ENCODE results near the gene SPANXC. TPM values are rescaled to one million over a fixed set of nuclear protein-coding genes. Genes with fewer than 3 reads are reported as not detected.

The SPANXC gene
- polyA plus RNA-seq, 1 donor from 2014 or later, result not detected

DNA sequence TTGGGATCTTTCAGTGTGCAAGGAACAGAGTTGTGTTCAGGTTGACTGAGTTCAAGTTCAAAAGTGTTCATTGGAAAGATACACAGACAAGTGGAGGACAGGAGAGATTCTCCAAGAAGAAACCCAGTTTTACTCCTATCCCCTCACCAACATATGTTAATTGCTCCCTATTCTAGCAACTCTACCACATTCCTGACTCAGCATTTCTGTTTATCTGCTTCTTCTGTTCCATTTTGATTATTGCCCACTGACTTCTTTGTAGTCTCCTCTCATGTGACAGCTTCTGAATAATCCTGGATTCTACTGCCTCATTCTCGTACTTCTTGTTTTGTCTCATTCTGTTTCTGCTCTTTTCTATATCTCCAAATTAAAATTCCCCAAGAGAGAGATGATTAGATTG lies 15.8 kb upstream of the SPANXC start:
- H3K4me2 ChIP-seq (ENCODE audit: low read length), result no peak overlapping the region
- TF ChIP-seq POLR2AphosphoS5 (IDR thresholded peaks at IDR 0.05), result no peak
- TF ChIP-seq CTCF (IDR thresholded peaks at IDR 0.05; ENCODE audit: poor library complexity, severe bottlenecking), result no peak
- TF ChIP-seq SMC3 (conservative IDR thresholded peaks at IDR 0.05; ENCODE audit: poor library complexity), result no peak
- no peak for TF ChIP-seq RAD21 (conservative IDR thresholded peaks at IDR 0.05)
- TF ChIP-seq, protein P1, sequence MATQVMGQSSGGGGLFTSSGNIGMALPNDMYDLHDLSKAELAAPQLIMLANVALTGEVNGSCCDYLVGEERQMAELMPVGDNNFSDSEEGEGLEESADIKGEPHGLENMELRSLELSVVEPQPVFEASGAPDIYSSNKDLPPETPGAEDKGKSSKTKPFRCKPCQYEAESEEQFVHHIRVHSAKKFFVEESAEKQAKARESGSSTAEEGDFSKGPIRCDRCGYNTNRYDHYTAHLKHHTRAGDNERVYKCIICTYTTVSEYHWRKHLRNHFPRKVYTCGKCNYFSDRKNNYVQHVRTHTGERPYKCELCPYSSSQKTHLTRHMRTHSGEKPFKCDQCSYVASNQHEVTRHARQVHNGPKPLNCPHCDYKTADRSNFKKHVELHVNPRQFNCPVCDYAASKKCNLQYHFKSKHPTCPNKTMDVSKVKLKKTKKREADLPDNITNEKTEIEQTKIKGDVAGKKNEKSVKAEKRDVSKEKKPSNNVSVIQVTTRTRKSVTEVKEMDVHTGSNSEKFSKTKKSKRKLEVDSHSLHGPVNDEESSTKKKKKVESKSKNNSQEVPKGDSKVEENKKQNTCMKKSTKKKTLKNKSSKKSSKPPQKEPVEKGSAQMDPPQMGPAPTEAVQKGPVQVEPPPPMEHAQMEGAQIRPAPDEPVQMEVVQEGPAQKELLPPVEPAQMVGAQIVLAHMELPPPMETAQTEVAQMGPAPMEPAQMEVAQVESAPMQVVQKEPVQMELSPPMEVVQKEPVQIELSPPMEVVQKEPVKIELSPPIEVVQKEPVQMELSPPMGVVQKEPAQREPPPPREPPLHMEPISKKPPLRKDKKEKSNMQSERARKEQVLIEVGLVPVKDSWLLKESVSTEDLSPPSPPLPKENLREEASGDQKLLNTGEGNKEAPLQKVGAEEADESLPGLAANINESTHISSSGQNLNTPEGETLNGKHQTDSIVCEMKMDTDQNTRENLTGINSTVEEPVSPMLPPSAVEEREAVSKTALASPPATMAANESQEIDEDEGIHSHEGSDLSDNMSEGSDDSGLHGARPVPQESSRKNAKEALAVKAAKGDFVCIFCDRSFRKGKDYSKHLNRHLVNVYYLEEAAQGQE (IDR thresholded peaks at IDR 0.05; ENCODE audit: borderline replicate concordance), result no peak
- TF ChIP-seq MXI1 (conservative IDR thresholded peaks at IDR 0.05; ENCODE audit: poor library complexity, severe bottlenecking), result no peak
- no peak overlapping the region for H3K27ac ChIP-seq (ENCODE audit: low read length)
- no peaks in the 10 kb centered on the region for H3K36me3 ChIP-seq (ENCODE audit: insufficient read depth, low read length)
- no peaks in the 10 kb centered on the region for H3K79me2 ChIP-seq (replicated peaks; ENCODE audit: insufficient read depth, low read length)
- no peaks in the 10 kb centered on the region for H3K9me2 ChIP-seq (ENCODE audit: insufficient read depth, low read length)
- no peak overlapping the region for H3K9ac ChIP-seq (ENCODE audit: low read length)
- no peaks in the 10 kb centered on the region for H3K9me3 ChIP-seq (ENCODE audit: low read length)
- H3K4me3 ChIP-seq (ENCODE audit: low read length), result no peak overlapping the region
- H4K20me1 ChIP-seq (ENCODE audit: insufficient read depth), result no peaks in the 10 kb centered on the region
- no peaks in the 10 kb centered on the region for H3K27me3 ChIP-seq (ENCODE audit: insufficient read depth, low read depth, low read length)
- no peak overlapping the region for H2AFZ ChIP-seq (ENCODE audit: low read depth, low read length)
- no peaks in the 10 kb centered on the region for H3F3A ChIP-seq (ENCODE audit: insufficient read depth, low read length, poor library complexity, severe bottlenecking)

- Histone ChIP-seq H3K27me3 (ENCODE audit: insufficient read depth, low read depth, low read length) (no peaks in the 10 kb centered on the region), H4K20me1 (ENCODE audit: insufficient read depth) (no peaks in the 10 kb centered on the region), H3F3A (ENCODE audit: insufficient read depth, low read length, poor library complexity, severe bottlenecking) (no peaks in the 10 kb centered on the region), H3K9me3 (ENCODE audit: low read length) (no peaks in the 10 kb centered on the region), H3K36me3 (ENCODE audit: insufficient read depth, low read length) (no peaks in the 10 kb centered on the region), H3K27ac (ENCODE audit: low read length) (no peak overlapping the region), H3K9ac (ENCODE audit: low read length) (no peak overlapping the region), H3K9me2 (ENCODE audit: insufficient read depth, low read length) (no peaks in the 10 kb centered on the region), H2AFZ (ENCODE audit: low read depth, low read length) (no peak overlapping the region), H3K79me2 (replicated peaks; ENCODE audit: insufficient read depth, low read length) (no peaks in the 10 kb centered on the region), H3K4me2 (ENCODE audit: low read length) (no peak overlapping the region), H3K4me3 (ENCODE audit: low read length) (no peak overlapping the region)
- TF ChIP-seq EZH2 (IDR thresholded peaks at IDR 0.05; ENCODE audit: borderline replicate concordance, insufficient read depth, low read length, poor library complexity, severe bottlenecking), result no peak
- no peak for TF ChIP-seq RAD21 (conservative IDR thresholded peaks at IDR 0.05)
- no peak for TF ChIP-seq TAF1 (IDR thresholded peaks at IDR 0.05; ENCODE audit: low read depth)
- TF ChIP-seq SMC3 (conservative IDR thresholded peaks at IDR 0.05; ENCODE audit: poor library complexity), result no peak
- no peak for TF ChIP-seq POLR2AphosphoS5 (IDR thresholded peaks at IDR 0.05)
Measured at GRCh38 chrX:141221611-141222010, 20.7 kb downstream of the SPANXC start.

DNA sequence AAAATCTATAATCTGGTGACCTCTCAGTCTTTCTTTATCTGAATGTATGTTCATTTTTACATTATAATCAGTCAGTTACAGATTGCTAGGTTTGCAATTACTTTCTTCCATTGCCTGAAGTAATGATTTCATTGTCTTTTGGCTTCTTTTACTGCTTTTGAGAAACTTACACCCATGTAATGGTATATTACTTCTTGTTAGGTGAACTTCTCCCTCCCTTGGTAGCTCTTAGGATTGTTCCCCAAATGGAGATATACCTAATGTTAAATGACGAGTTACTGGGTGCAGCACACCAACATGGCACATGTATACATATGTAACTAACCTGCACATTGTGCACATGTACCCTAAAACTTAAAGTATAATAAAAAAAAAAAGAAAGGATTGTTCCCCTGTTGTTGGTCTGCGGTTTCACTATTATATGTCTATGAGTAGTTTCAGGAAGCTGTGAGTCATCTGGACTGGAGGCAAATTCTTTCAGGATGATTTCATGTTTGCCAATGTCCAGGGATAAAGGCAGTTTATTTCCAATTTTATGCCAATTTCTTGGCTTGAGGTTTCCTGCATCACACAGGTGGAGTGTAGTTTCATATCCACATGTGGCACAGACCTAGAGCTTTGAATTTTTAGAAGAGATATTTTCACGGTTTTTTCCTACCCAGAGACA lies 21.8 kb downstream of the SPANXC start:
- H4K20me1 ChIP-seq (ENCODE audit: insufficient read depth), result no peaks in the 10 kb centered on the region
- no peak overlapping the region for H3K27ac ChIP-seq (ENCODE audit: low read length)
- H3K4me2 ChIP-seq (ENCODE audit: low read length), result no peak overlapping the region
- no peak overlapping the region for H3K9ac ChIP-seq (ENCODE audit: low read length)
- no peaks in the 10 kb centered on the region for H3K9me3 ChIP-seq (ENCODE audit: low read length)
- no peak for TF ChIP-seq POLR2AphosphoS5 (IDR thresholded peaks at IDR 0.05)
- TF ChIP-seq EZH2 (IDR thresholded peaks at IDR 0.05; ENCODE audit: borderline replicate concordance, insufficient read depth, low read length, poor library complexity, severe bottlenecking), result no peak
- no peak for TF ChIP-seq CTCF (IDR thresholded peaks at IDR 0.05; ENCODE audit: poor library complexity, severe bottlenecking)
- TF ChIP-seq TAF1 (IDR thresholded peaks at IDR 0.05; ENCODE audit: low read depth), result no peak
- no peak for TF ChIP-seq MXI1 (conservative IDR thresholded peaks at IDR 0.05; ENCODE audit: poor library complexity, severe bottlenecking)
- TF ChIP-seq, protein P1 (IDR thresholded peaks at IDR 0.05; ENCODE audit: borderline replicate concordance), result no peak
- no peak for TF ChIP-seq RAD21 (conservative IDR thresholded peaks at IDR 0.05)
- TF ChIP-seq SMC3 (conservative IDR thresholded peaks at IDR 0.05; ENCODE audit: poor library complexity), result no peak
- TF ChIP-seq EP300 (conservative IDR thresholded peaks at IDR 0.05; ENCODE audit: poor library complexity, severe bottlenecking), result no peak
- no peaks in the 10 kb centered on the region for H3K27me3 ChIP-seq (ENCODE audit: insufficient read depth, low read depth, low read length)
- no peaks in the 10 kb centered on the region for H3K36me3 ChIP-seq (ENCODE audit: insufficient read depth, low read length)
- no peak overlapping the region for H2AFZ ChIP-seq (ENCODE audit: low read depth, low read length)
- no peak overlapping the region for H3K4me3 ChIP-seq (ENCODE audit: low read length)
- no peaks in the 10 kb centered on the region for H3F3A ChIP-seq (ENCODE audit: insufficient read depth, low read length, poor library complexity, severe bottlenecking)
- no peaks in the 10 kb centered on the region for H3K9me2 ChIP-seq (ENCODE audit: insufficient read depth, low read length)
- no peaks in the 10 kb centered on the region for H3K79me2 ChIP-seq (replicated peaks; ENCODE audit: insufficient read depth, low read length)
